Measurements from ENCODE around the gene DNM3.

DNA sequence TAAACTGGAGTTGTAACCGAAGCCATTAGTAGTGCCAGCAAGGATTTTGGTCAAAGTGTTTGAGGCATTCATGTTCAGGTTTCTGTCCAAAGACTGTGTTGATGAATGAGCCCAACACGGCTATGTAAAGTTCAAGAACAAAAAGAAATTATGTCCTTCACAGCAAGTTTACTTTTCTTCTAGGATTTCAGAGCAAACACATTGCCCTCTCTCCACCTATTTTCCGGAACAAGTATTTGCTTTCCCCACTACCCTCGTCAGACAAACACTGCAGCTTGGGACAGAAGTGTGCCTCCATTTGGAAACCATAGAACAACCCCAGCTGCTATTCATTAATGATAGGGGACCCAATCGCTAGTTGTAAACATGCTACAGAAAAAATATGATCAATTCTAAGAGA, 427.8 kb downstream of the DNM3 start:
- TF ChIP-seq, protein P1, sequence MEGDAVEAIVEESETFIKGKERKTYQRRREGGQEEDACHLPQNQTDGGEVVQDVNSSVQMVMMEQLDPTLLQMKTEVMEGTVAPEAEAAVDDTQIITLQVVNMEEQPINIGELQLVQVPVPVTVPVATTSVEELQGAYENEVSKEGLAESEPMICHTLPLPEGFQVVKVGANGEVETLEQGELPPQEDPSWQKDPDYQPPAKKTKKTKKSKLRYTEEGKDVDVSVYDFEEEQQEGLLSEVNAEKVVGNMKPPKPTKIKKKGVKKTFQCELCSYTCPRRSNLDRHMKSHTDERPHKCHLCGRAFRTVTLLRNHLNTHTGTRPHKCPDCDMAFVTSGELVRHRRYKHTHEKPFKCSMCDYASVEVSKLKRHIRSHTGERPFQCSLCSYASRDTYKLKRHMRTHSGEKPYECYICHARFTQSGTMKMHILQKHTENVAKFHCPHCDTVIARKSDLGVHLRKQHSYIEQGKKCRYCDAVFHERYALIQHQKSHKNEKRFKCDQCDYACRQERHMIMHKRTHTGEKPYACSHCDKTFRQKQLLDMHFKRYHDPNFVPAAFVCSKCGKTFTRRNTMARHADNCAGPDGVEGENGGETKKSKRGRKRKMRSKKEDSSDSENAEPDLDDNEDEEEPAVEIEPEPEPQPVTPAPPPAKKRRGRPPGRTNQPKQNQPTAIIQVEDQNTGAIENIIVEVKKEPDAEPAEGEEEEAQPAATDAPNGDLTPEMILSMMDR (IDR thresholded peaks at IDR 0.05): no peak
- TF ChIP-seq EZH2 (IDR thresholded peaks at IDR 0.05; ENCODE audit: borderline replicate concordance, insufficient read depth, low read depth, low read length, poor library complexity, severe bottlenecking): no peak
